HUES64 (cell line): Measurements from ENCODE around the gene STK24.

Source experiments
- H3K27ac ChIP-seq: 2 replicates; pipeline ENCODE4 v1.7.0; 2013; ENCODE audit warnings: low read depth, low read length, inconsistent platforms
- H3K27me3 ChIP-seq: 2 replicates; pipeline ENCODE4 v1.6.1; 2013; ENCODE audit warnings: mild to moderate bottlenecking, low read length; ENCODE audit not compliant: insufficient read depth
- H3K36me3 ChIP-seq: 2 replicates; pipeline ENCODE4 v1.6.1; 2013; ENCODE audit warnings: mild to moderate bottlenecking, low read length; ENCODE audit not compliant: insufficient read depth
- H3K4me1 ChIP-seq: 2 replicates; pipeline ENCODE4 v1.6.1; 2013; ENCODE audit warnings: mild to moderate bottlenecking, low read length, moderate library complexity; ENCODE audit not compliant: insufficient read depth
- H3K4me3 ChIP-seq: 2 replicates; pipeline ENCODE4 v1.5.1; 2013; ENCODE audit warnings: mild to moderate bottlenecking, low read length, moderate library complexity
- H3K9ac ChIP-seq: 2 replicates; pipeline ENCODE4 v1.6.1; 2013; ENCODE audit warnings: mild to moderate bottlenecking, low read depth, low read length
- H3K9me3 ChIP-seq: 2 replicates; pipeline ENCODE4 v1.6.1; 2013; ENCODE audit warnings: low read depth, low read length; ENCODE audit not compliant: insufficient read depth
- WGBS: fragments of 150-250, 120-280 bp; methylation state at CpG from one replicate; pipeline ENCODE4 v1.1.7; 2013; ENCODE audit warnings: missing lambda C conversion rate; 5-methylcytosine and 5-hydroxymethylcytosine counted together

STK24 gene

GRCh38 chr13:98568918-98569317 lies 8.0 kb downstream of the STK24 start:
- no peaks in the 10 kb centered on the region for H3K9me3 ChIP-seq
- no peaks in the 10 kb centered on the region for H3K36me3 ChIP-seq
- H3K4me1 ChIP-seq: peaks cover 61% of the 10 kb centered on the region
- no peak overlapping the region for H3K27ac ChIP-seq
- 98% methylated on average over 4 of the region's 4 CpGs for WGBS
- H3K4me3 ChIP-seq: no peak overlapping the region
- H3K27me3 ChIP-seq: no peaks in the 10 kb centered on the region
- no peak overlapping the region for H3K9ac ChIP-seq

GRCh38 chr13:98567140-98567539 lies 9.8 kb downstream of the STK24 start:
- Histone ChIP-seq H3K9ac (no peak overlapping the region), H3K4me3 (no peak overlapping the region), H3K27ac (no peak overlapping the region), H3K9me3 (no peaks in the 10 kb centered on the region), H3K4me1 (peaks cover 57% of the 10 kb centered on the region), H3K36me3 (no peaks in the 10 kb centered on the region), H3K27me3 (no peaks in the 10 kb centered on the region)
- WGBS: 95% methylated on average over 13 of the region's 13 CpGs

GRCh38 chr13:98565726-98566565 lies 11.0 kb downstream of the STK24 start:
- Histone ChIP-seq H3K4me1 (peaks cover 54% of the 10 kb centered on the region), H3K27ac (peak overlapping the region; percentile 30; the same call in 1 of the 2 replicates), H3K9me3 (no peaks in the 10 kb centered on the region), H3K4me3 (no peak overlapping the region), H3K27me3 (no peaks in the 10 kb centered on the region), H3K9ac (peak overlapping the region; percentile 32; the same call in 1 of the 2 replicates), H3K36me3 (no peaks in the 10 kb centered on the region)
- 83% methylated on average over 18 of the region's 18 CpGs for WGBS

GRCh38 chr13:98564204-98564603 lies 12.7 kb downstream of the STK24 start:
- WGBS: 87% methylated on average over 8 of the region's 9 CpGs
- Histone ChIP-seq H3K27me3 (no peaks in the 10 kb centered on the region), H3K27ac (peak overlapping the region; percentile 21; the same call in 1 of the 2 replicates), H3K4me1 (peaks cover 60% of the 10 kb centered on the region), H3K36me3 (no peaks in the 10 kb centered on the region), H3K9ac (no peak overlapping the region), H3K4me3 (no peak overlapping the region), H3K9me3 (no peaks in the 10 kb centered on the region)

GRCh38 chr13:98563071-98563470 lies 13.8 kb downstream of the STK24 start:
- Histone ChIP-seq H3K4me3 (0 out of 2 replicates have a peak overlapping the region, but pooled peaks have one; percentile 27), H3K4me1 (peaks cover 70% of the 10 kb centered on the region), H3K27me3 (no peaks in the 10 kb centered on the region), H3K27ac (peak overlapping the region; percentile 54; the same call in 1 of the 2 replicates), H3K36me3 (no peaks in the 10 kb centered on the region), H3K9me3 (no peaks in the 10 kb centered on the region), H3K9ac (peak overlapping the region; percentile 34; the same call in 1 of the 2 replicates)
- WGBS: 68% methylated on average over 6 of the region's 6 CpGs

- Histone ChIP-seq H3K4me1 (peaks cover 48% of the 10 kb centered on the region), H3K9ac (no peak overlapping the region), H3K36me3 (no peaks in the 10 kb centered on the region), H3K27me3 (no peaks in the 10 kb centered on the region), H3K9me3 (no peaks in the 10 kb centered on the region), H3K4me3 (no peak overlapping the region), H3K27ac (peak overlapping the region; percentile 36)
- 76% methylated on average over 7 of the region's 7 CpGs for WGBS
Measured at GRCh38 chr13:98559169-98559568, 17.7 kb downstream of the STK24 start.

- Histone ChIP-seq H3K4me3 (no peak overlapping the region), H3K27me3 (no peaks in the 10 kb centered on the region), H3K9me3 (no peaks in the 10 kb centered on the region), H3K36me3 (no peaks in the 10 kb centered on the region), H3K9ac (no peak overlapping the region), H3K27ac (no peak overlapping the region), H3K4me1 (peaks cover 41% of the 10 kb centered on the region)
- 92% methylated on average over 10 of the region's 10 CpGs for WGBS
Measured at GRCh38 chr13:98557937-98558792, 18.7 kb downstream of the STK24 start.

- Histone ChIP-seq H3K9me3 (no peaks in the 10 kb centered on the region), H3K27me3 (no peaks in the 10 kb centered on the region), H3K27ac (no peak overlapping the region), H3K9ac (no peak overlapping the region), H3K4me3 (no peak overlapping the region), H3K4me1 (peaks cover 33% of the 10 kb centered on the region), H3K36me3 (no peaks in the 10 kb centered on the region; the same call in 1 of the 2 replicates)
- WGBS: 81% methylated on average over 10 of the region's 10 CpGs
Measured at GRCh38 chr13:98556968-98557631, 19.8 kb downstream of the STK24 start.

- H3K9ac ChIP-seq: no peak overlapping the region
- H3K9me3 ChIP-seq: no peaks in the 10 kb centered on the region
- H3K27me3 ChIP-seq: no peaks in the 10 kb centered on the region
- H3K4me1 ChIP-seq: peaks cover 27% of the 10 kb centered on the region
- 95% methylated on average over 8 of the region's 8 CpGs for WGBS
- H3K27ac ChIP-seq: peak overlapping the region; percentile 29; the same call in 1 of the 2 replicates
- no peak overlapping the region for H3K4me3 ChIP-seq
- H3K36me3 ChIP-seq: peaks cover 6% of the 10 kb centered on the region; the same call in 1 of the 2 replicates
Measured at GRCh38 chr13:98556142-98556816, 20.6 kb downstream of the STK24 start.

GRCh38 chr13:98549728-98550317 lies 27.1 kb downstream of the STK24 start:
- H3K4me3 ChIP-seq: no peak overlapping the region
- peaks cover 11% of the 10 kb centered on the region; the same call in 1 of the 2 replicates for H3K4me1 ChIP-seq
- H3K27ac ChIP-seq: no peak overlapping the region
- H3K36me3 ChIP-seq: peaks cover 16% of the 10 kb centered on the region
- H3K27me3 ChIP-seq: no peaks in the 10 kb centered on the region
- 94% methylated on average over 3 of the region's 3 CpGs for WGBS
- H3K9me3 ChIP-seq: no peaks in the 10 kb centered on the region
- no peak overlapping the region for H3K9ac ChIP-seq
